ENCODE results near the gene CNIH1. TPM values are rescaled to one million over a fixed set of nuclear protein-coding genes. Genes with fewer than 3 reads are reported as not detected.

Gene CNIH1
- polyA plus RNA-seq (2012; ENCODE audit: insufficient read length, low read depth), result 126 TPM

GRCh38 chr14:54440873-54441868, at the start of gene CNIH1:
TSS of gene CNIH1 (minus strand) at chr14:54441374. CDS start at chr14:54441327, 47 bp downstream.
- TF ChIP-seq REST (IDR thresholded peaks at IDR 0.05; ENCODE audit: insufficient read depth in 1 of 2, low read depth in 2 of 2, low read length in 2 of 2) (no peak), TAF1 (IDR thresholded peaks at IDR 0.05; ENCODE audit: borderline replicate concordance, insufficient read depth, low read length) (0 out of 2 replicates have a peak, but pooled peaks have one; percentile 31), SIN3A (IDR thresholded peaks at IDR 0.05; ENCODE audit: borderline replicate concordance, insufficient read depth, low read length) (peak; percentile 6; the same call in 1 of the 2 replicates), FOXP2 (optimal IDR thresholded peaks at IDR 0.05; ENCODE audit: borderline replicate concordance, extremely low read depth, extremely low read length, insufficient read depth) (peak; percentile 28), POLR2AphosphoS5 (IDR thresholded peaks at IDR 0.05; ENCODE audit: low read depth, low read length) (peak; percentile 60; the same call in 1 of the 2 replicates)

- no peak for TF ChIP-seq SIN3A (IDR thresholded peaks at IDR 0.05; ENCODE audit: borderline replicate concordance, insufficient read depth, low read length)
- no peak for TF ChIP-seq REST (IDR thresholded peaks at IDR 0.05; ENCODE audit: insufficient read depth in 1 of 2, low read depth in 2 of 2, low read length in 2 of 2)
- TF ChIP-seq TAF1 (IDR thresholded peaks at IDR 0.05; ENCODE audit: borderline replicate concordance, insufficient read depth, low read length), result no peak
- TF ChIP-seq POLR2AphosphoS5 (IDR thresholded peaks at IDR 0.05; ENCODE audit: low read depth, low read length), result no peak
- no peak for TF ChIP-seq FOXP2 (optimal IDR thresholded peaks at IDR 0.05; ENCODE audit: borderline replicate concordance, extremely low read depth, extremely low read length, insufficient read depth)
Measured at GRCh38 chr14:54490445-54491175, 49.4 kb upstream of the CNIH1 start.

GRCh38 chr14:54489731-54490444, 48.7 kb upstream of the CNIH1 start:
- TF ChIP-seq FOXP2 (optimal IDR thresholded peaks at IDR 0.05; ENCODE audit: borderline replicate concordance, extremely low read depth, extremely low read length, insufficient read depth) (no peak), TAF1 (IDR thresholded peaks at IDR 0.05; ENCODE audit: borderline replicate concordance, insufficient read depth, low read length) (no peak), SIN3A (IDR thresholded peaks at IDR 0.05; ENCODE audit: borderline replicate concordance, insufficient read depth, low read length) (no peak), REST (IDR thresholded peaks at IDR 0.05; ENCODE audit: insufficient read depth in 1 of 2, low read depth in 2 of 2, low read length in 2 of 2) (no peak), POLR2AphosphoS5 (IDR thresholded peaks at IDR 0.05; ENCODE audit: low read depth, low read length) (no peak)

GRCh38 chr14:54489318-54489683, 48.1 kb upstream of the CNIH1 start:
- TF ChIP-seq SIN3A (IDR thresholded peaks at IDR 0.05; ENCODE audit: borderline replicate concordance, insufficient read depth, low read length), result no peak
- no peak for TF ChIP-seq REST (IDR thresholded peaks at IDR 0.05; ENCODE audit: insufficient read depth in 1 of 2, low read depth in 2 of 2, low read length in 2 of 2)
- TF ChIP-seq FOXP2 (optimal IDR thresholded peaks at IDR 0.05; ENCODE audit: borderline replicate concordance, extremely low read depth, extremely low read length, insufficient read depth), result no peak
- TF ChIP-seq POLR2AphosphoS5 (IDR thresholded peaks at IDR 0.05; ENCODE audit: low read depth, low read length), result no peak
- no peak for TF ChIP-seq TAF1 (IDR thresholded peaks at IDR 0.05; ENCODE audit: borderline replicate concordance, insufficient read depth, low read length)
